H9 (cell line): Measurements from ENCODE around the gene SRP54. TPM values are rescaled to one million over a fixed set of nuclear protein-coding genes. Genes with fewer than 3 reads are reported as not detected.

Source experiments
- DNase-seq: peaks from one replicate; pipeline ENCODE4 v3.0.0-alpha.2; 2017
- H2AFZ ChIP-seq: one replicate; pipeline ENCODE4 v1.6.1; 2013; ENCODE audit warnings: mild to moderate bottlenecking, low read length, control low read depth, moderate library complexity
- H2AK5ac ChIP-seq: 2 replicates; pipeline ENCODE4 v1.6.1; 2013; ENCODE audit warnings: low read length, control low read depth, mixed read lengths; ENCODE audit not compliant: insufficient read length
- H2BK120ac ChIP-seq: one replicate; pipeline ENCODE4 v1.6.1; 2013; ENCODE audit warnings: low read depth, mild to moderate bottlenecking, low read length, control low read depth, inconsistent platforms; ENCODE audit not compliant: poor library complexity, severe bottlenecking
- H2BK12ac ChIP-seq: 2 replicates; pipeline ENCODE4 v1.6.1; 2013; ENCODE audit warnings: low read length, control low read depth, mixed read lengths, low read depth; ENCODE audit not compliant: insufficient read length
- H2BK15ac ChIP-seq: 2 replicates; pipeline ENCODE4 v1.6.1; 2013; ENCODE audit warnings: low read depth, low read length, control low read depth
- H2BK20ac ChIP-seq: one replicate; pipeline ENCODE4 v1.6.1; 2013; ENCODE audit warnings: low read depth, mild to moderate bottlenecking, low read length, control low read depth, inconsistent platforms; ENCODE audit not compliant: poor library complexity, severe bottlenecking
- H2BK5ac ChIP-seq: 2 replicates; pipeline ENCODE4 v1.6.1; 2013; ENCODE audit warnings: low read length, control low read depth, mixed read lengths; ENCODE audit not compliant: insufficient read length
- H3K14ac ChIP-seq: 2 replicates; pipeline ENCODE4 v1.6.1; 2013; ENCODE audit warnings: low read length, control low read depth; ENCODE audit not compliant: insufficient read depth
- H3K18ac ChIP-seq: 2 replicates; pipeline ENCODE4 v1.6.1; 2013; ENCODE audit warnings: low read depth, mild to moderate bottlenecking, mixed read lengths, low read length, control low read depth; ENCODE audit not compliant: insufficient read length
- H3K23ac ChIP-seq: 2 replicates; pipeline ENCODE4 v1.6.1; 2013; ENCODE audit warnings: low read length, control low read depth, mixed read lengths, low read depth; ENCODE audit not compliant: insufficient read length
- H3K23me2 ChIP-seq: 2 replicates; pipeline ENCODE4 v1.6.1; 2013; ENCODE audit warnings: low read depth, mild to moderate bottlenecking, mixed read lengths, low read length, control low read depth; ENCODE audit not compliant: insufficient read length, poor library complexity, severe bottlenecking
- H3K27ac ChIP-seq: 2 replicates; pipeline ENCODE4 v1.5.1; 2013; ENCODE audit warnings: low read length, control low read depth, mixed read lengths, low read depth; ENCODE audit not compliant: insufficient read length
- H3K27me3 ChIP-seq: 2 replicates; pipeline ENCODE4 v1.6.1; 2013; ENCODE audit warnings: low read length, control low read depth, inconsistent platforms; ENCODE audit not compliant: insufficient read depth
- H3K4ac ChIP-seq: 2 replicates; pipeline ENCODE4 v1.6.1; 2013; ENCODE audit warnings: low read depth, mild to moderate bottlenecking, control low read depth, inconsistent platforms, low read length, moderate library complexity
- H3K4me1 ChIP-seq: 2 replicates; pipeline ENCODE4 v1.6.1; 2013; ENCODE audit warnings: low read length, control low read depth, inconsistent platforms; ENCODE audit not compliant: insufficient read depth
- H3K4me2 ChIP-seq: 2 replicates; pipeline ENCODE4 v1.6.1; 2013; ENCODE audit warnings: low read length, control low read depth, mixed read lengths; ENCODE audit not compliant: insufficient read length, insufficient read depth
- H3K56ac ChIP-seq: 2 replicates; pipeline ENCODE4 v1.6.1; 2013; ENCODE audit warnings: low read depth, mild to moderate bottlenecking, mixed read lengths, low read length, control low read depth; ENCODE audit not compliant: insufficient read length
- H3K79me1 ChIP-seq: 2 replicates; pipeline ENCODE4 v1.6.1; 2013; ENCODE audit warnings: low read depth, mild to moderate bottlenecking, moderate library complexity, low read length, control low read depth, inconsistent platforms; ENCODE audit not compliant: insufficient read depth, poor library complexity, severe bottlenecking
- H3K79me2 ChIP-seq: 2 replicates; pipeline ENCODE4 v1.6.1; 2013; ENCODE audit warnings: low read length, control low read depth, inconsistent platforms; ENCODE audit not compliant: insufficient read depth
- H3K9ac ChIP-seq: 2 replicates; pipeline ENCODE4 v1.6.1; 2013; ENCODE audit warnings: low read length, control low read depth, mixed read lengths; ENCODE audit not compliant: insufficient read length; ENCODE audit errors: extremely low read depth
- H3K9me3 ChIP-seq: one replicate; pipeline ENCODE4 v1.6.1; 2013; ENCODE audit warnings: low read depth, low read length, inconsistent platforms; ENCODE audit not compliant: control insufficient read depth
- H3T11ph ChIP-seq: one replicate; pipeline ENCODE4 v1.6.1; 2013; ENCODE audit warnings: mild to moderate bottlenecking, low read length, control low read depth, inconsistent platforms
- H4K20me1 ChIP-seq: one replicate; pipeline ENCODE4 v1.6.1; 2013; ENCODE audit not compliant: control insufficient read depth, insufficient read length, insufficient read depth
- H4K5ac ChIP-seq: 2 replicates; pipeline ENCODE4 v1.6.1; 2013; ENCODE audit warnings: low read depth, mild to moderate bottlenecking, mixed read lengths, low read length, control low read depth; ENCODE audit not compliant: insufficient read length
- H4K8ac ChIP-seq: replicated peaks from 2 replicates; pipeline ENCODE4 v1.6.1; 2013; ENCODE audit warnings: low read length, control low read depth, mixed read lengths, low read depth; ENCODE audit not compliant: insufficient read length
- H4K91ac ChIP-seq: 2 replicates; pipeline ENCODE4 v1.6.1; 2013; ENCODE audit warnings: low read depth, mild to moderate bottlenecking, moderate library complexity, mixed read lengths, low read length, control low read depth; ENCODE audit not compliant: insufficient read length
- H3K27ac Mint-ChIP-seq, 3 experiments: 2 replicates in 2 of 3; 3 replicates in 1 of 3; pipeline ENCODE4 v1.8.0; 2020 to 2021; ENCODE audit warnings: mixed read lengths in 3 of 3, mild to moderate bottlenecking in 1 of 3, moderate library complexity in 1 of 3
- H3K27me3 Mint-ChIP-seq: 2 replicates; pipeline ENCODE4 v1.8.0; 2021; ENCODE audit warnings: low read depth, mild to moderate bottlenecking, moderate library complexity, mixed read lengths
- H3K36me3 Mint-ChIP-seq, 3 experiments: 2 replicates in 2 of 3; 3 replicates in 1 of 3; pipeline ENCODE4 v1.8.0; 2020 to 2021; ENCODE audit warnings: low read depth in 3 of 3, mixed read lengths in 3 of 3; ENCODE audit not compliant: insufficient read depth in 1 of 3
- H3K4me1 Mint-ChIP-seq, 2 experiments: 2 replicates each; pipeline ENCODE4 v1.8.0; 2020; ENCODE audit warnings: mixed read lengths in 2 of 2
- H3K4me3 Mint-ChIP-seq, 2 experiments: 2 replicates in 1 of 2; 3 replicates in 1 of 2; pipeline ENCODE4 v1.8.0; 2020 to 2021; ENCODE audit warnings: mild to moderate bottlenecking in 2 of 2, mixed read lengths in 2 of 2, moderate library complexity in 1 of 2
- H3K9me3 Mint-ChIP-seq, 2 experiments: 2 replicates in 1 of 2; 3 replicates in 1 of 2; pipeline ENCODE4 v1.8.0; 2020; ENCODE audit warnings: mild to moderate bottlenecking in 2 of 2, mixed read lengths in 2 of 2, moderate library complexity in 1 of 2
- WGBS: extraction: QIAGEN DNeasy Blood & Tissue Kit; methylation state at CpG from one replicate; pipeline ENCODE4 v1.1.7; 2013; ENCODE audit warnings: missing lambda C conversion rate, low lambda C conversion rate, mixed read lengths; ENCODE audit not compliant: insufficient read length; ENCODE audit errors: extremely low coverage; 5-methylcytosine and 5-hydroxymethylcytosine counted together
- total RNA-seq: library from RNA; stranded (reverse); gene quantifications from 2 replicates; pipeline ENCODE4 v1.2.1, GENCODE V29; 2021
- TF ChIP-seq, protein P1 (sequence below): fragments of 200-600 bp; sonication (generic); conservative IDR thresholded peaks from 3 replicates; pipeline ENCODE4 v1.8.0; 2021; ENCODE audit warnings: antibody characterized with exemption, mild to moderate bottlenecking

The SRP54 gene
- total RNA-seq, 1 experiment from 2014 or later = 57.7 TPM

DNA sequence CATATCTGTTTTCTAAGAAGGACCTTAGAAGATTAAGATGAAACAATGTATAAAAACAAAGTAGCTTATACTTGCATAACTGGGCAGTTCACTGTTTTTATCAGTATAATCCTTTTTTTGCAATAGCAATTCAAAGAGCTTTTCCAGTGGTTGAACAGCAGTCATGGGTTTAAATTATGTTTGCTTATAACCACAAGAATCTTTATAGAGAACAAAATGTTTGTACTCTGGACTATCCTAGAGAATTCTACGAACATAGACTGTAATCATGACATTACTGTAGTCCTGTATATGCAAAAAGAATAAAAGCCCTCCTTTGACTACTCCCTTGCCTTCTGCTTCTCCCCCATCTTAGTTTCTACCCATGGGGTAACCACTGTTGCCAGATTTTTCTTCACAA lies 69.0 kb downstream of the SRP54 start:
- Histone ChIP-seq H2BK20ac (no peak overlapping the region), H3K27me3 (no peaks in the 10 kb centered on the region), H3K79me2 (no peaks in the 10 kb centered on the region), H3K14ac (no peak overlapping the region), H3K23me2 (no peaks in the 10 kb centered on the region), H2AFZ (no peak overlapping the region), H2BK120ac (no peak overlapping the region), H3K9ac (no peak overlapping the region), H4K8ac (no peak overlapping the region), H3K4me1 (no peaks in the 10 kb centered on the region; the same call in 1 of the 2 replicates), H3K56ac (no peak overlapping the region), H2BK12ac (no peak overlapping the region), H2AK5ac (no peak overlapping the region), H3K23ac (no peak overlapping the region), H4K5ac (no peak overlapping the region), H3T11ph (no peak overlapping the region), H4K91ac (no peak overlapping the region), H3K18ac (no peak overlapping the region), H3K4ac (no peak overlapping the region), H3K27ac (no peak overlapping the region), H4K20me1 (no peaks in the 10 kb centered on the region), H3K4me2 (no peak overlapping the region), H3K79me1 (no peaks in the 10 kb centered on the region), H2BK5ac (no peak overlapping the region), H2BK15ac (no peak overlapping the region), H3K9me3 (no peaks in the 10 kb centered on the region)
- no peak overlapping the region for H3K4me3 Mint-ChIP-seq
- peaks cover 8 to 9% of the 10 kb centered on the region in 2 experiments for H3K4me1 Mint-ChIP-seq
- no peaks in the 10 kb centered on the region for H3K9me3 Mint-ChIP-seq
- no peaks in the 10 kb centered on the region for H3K27me3 Mint-ChIP-seq
- WGBS = no CpG with 5 or more reads among the region's 1 CpG
- no peak overlapping the region for H3K27ac Mint-ChIP-seq
- peaks cover 7 to 26% (median 20%) of the 10 kb centered on the region in 3 experiments; a peak in 6 of 7 replicates for H3K36me3 Mint-ChIP-seq
- TF ChIP-seq, protein P1, sequence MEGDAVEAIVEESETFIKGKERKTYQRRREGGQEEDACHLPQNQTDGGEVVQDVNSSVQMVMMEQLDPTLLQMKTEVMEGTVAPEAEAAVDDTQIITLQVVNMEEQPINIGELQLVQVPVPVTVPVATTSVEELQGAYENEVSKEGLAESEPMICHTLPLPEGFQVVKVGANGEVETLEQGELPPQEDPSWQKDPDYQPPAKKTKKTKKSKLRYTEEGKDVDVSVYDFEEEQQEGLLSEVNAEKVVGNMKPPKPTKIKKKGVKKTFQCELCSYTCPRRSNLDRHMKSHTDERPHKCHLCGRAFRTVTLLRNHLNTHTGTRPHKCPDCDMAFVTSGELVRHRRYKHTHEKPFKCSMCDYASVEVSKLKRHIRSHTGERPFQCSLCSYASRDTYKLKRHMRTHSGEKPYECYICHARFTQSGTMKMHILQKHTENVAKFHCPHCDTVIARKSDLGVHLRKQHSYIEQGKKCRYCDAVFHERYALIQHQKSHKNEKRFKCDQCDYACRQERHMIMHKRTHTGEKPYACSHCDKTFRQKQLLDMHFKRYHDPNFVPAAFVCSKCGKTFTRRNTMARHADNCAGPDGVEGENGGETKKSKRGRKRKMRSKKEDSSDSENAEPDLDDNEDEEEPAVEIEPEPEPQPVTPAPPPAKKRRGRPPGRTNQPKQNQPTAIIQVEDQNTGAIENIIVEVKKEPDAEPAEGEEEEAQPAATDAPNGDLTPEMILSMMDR = no peak
- no peak for DNase-seq
